GM19438 (cell line): Measurements from ENCODE around the gene KCNIP2.

Source experiments
- ATAC-seq: cut with Tn5 transposase; IDR thresholded peaks from one replicate; pipeline ENCODE4 v1.9.1; 2021; ENCODE audit warnings: low read depth; ENCODE audit not compliant: unreplicated experiment

KCNIP2 gene

DNA sequence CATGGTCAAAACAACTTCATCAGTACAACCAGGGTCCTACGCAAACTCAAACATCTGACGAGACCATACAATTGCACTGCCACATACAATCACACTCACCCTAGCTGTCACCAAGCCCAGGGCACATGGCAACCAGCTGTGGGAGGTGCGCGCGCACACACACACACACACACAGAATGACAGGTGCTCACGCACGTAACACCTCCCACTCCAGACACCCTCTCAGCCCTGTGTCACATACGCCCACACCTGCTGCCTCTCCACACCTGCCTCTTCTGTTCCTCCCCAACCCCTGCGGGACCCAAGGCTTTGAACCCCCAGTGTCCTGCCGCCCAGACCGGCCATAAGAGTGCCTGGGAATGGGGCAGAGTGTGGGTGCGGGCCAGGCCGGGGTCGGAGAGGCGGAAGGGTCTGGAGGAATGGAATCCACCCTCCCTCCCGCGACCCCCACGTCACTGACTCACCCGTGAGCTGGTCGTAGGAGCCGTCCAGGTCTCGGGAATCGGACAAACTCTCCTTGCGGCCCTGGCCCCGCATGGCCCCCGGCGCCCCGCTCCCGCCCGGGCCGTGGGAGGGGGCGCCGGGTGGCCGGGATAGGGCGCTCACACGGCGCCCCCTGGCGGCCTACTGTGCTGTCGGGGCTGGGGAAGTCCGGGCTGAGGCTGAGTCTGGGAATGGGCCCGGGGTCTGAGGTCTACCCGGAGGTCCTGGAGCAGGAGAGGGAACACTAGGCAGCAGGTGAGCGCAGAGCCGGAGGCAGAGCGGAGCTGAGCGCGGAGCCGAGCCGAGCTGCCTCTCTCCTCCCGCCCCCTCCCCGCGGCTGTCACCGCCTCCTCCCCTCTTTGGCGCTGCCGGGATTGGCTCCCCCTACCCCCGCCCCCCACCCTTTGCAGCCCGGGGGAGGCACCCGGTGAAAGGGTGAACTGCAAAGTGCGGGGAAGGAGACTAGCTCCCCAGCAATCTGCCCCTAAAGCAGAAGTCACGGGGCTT lies at the start of gene KCNIP2:
Gene KCNIP2, minus strand, starts transcription at position 769 of the 990 bp plus-strand sequence. Its CDS starts 232 bp downstream, at position 537.
- ATAC-seq: no peak

DNA sequence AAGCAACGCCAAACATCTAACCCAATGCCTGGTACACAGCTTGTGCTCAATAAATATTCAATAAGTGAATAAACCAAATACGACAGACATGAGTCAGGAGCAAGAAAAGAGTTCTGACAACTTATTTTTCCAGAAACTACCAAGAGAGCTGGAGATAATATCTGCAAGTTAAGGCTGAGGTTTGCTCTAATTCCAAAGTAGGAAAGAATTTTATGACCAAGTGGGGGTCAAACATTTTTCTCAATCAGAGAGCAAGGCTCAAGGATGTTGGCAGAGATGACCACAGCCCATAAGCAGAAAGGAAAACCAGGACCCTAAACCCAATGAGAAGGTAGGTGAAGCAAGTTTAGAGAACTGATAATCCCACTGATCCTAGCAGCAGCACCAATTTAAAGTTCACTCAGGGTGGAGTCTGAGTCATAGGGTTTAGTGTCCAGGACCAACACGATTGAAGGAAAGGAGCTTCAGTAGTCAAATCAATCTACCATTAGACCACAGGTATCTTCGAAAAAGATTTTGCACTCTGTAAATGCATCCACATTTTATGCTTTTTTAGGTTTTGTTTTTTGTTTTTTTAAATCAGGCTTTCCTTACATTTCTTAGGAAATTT lies 49.3 kb upstream of the KCNIP2 start:
- ATAC-seq: no peak

DNA sequence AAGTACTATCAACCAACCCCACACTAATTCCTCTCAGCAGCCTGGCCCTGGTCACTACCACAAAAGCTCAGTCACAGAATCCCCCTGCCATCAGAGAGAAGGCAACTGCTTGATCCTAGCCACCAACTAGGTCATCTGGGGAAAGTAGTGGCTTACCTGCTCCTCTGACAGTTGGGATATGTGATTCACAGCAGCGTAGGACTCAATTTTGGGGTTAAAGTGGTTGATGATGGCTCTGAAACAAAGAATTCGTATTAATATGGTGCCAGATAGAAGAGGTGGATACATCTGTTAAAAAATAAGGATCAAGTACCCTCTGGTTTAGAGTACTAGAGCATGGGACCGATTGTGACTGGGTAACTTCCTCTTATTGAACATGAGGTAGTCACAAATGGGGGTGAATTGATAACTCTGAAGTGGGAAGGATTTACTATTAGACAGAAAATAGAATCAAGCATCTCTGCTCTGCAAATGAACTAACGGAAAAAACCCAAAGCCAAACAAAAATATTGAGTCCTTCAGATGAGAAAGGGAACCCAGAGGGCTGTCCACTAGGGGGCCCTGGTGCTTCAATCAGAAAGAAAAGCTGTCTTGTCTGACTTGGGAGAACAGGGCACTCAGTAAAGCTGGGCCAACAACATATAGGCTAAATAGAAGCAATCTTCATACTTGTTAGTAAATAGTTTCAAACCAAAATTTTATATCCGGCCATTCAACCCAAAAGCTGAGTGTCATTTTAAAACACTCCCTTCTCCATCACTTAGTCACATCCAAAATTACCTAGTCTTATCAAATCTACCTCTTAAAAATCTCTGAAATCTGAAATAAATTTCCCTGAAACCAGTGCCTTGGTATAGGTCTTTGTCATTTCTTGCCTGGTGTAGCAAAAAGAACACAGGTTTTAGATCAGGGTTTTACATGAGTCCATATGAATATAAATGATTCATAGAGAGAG lies 45.9 kb upstream of the KCNIP2 start:
- no peak for ATAC-seq

DNA sequence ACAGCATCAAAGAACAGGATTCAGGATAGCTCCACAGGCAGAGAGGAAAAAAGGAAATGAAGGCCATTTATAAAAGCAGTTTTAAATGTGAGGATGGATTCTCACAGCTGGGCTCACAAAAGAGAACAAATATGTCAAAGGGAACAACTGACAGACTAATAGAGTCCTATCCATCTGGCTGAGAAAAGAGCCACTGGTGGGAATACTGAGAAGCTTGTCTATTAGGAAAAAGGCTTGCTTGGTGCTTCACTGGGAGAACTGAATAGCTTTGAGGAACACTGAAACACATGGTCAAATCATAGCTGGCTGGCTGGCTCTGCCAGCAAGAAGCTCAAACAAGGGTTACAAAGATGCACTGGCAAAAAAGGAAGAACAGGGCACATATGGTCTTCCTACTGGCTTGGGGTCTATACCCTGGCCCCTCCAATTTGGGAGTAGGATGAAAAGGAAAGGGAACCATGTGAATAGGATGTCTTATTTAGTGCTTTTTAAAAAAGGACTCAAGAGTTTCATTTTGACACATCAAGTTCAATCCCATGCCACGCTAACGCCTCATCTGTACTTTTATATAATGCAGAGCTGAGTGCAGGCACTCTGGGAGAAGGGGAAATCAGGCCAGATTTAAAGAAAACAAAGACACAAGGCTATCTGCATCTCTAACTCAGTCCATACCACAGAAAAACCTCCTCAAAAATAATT lies 44.8 kb upstream of the KCNIP2 start:
- no peak for ATAC-seq

DNA sequence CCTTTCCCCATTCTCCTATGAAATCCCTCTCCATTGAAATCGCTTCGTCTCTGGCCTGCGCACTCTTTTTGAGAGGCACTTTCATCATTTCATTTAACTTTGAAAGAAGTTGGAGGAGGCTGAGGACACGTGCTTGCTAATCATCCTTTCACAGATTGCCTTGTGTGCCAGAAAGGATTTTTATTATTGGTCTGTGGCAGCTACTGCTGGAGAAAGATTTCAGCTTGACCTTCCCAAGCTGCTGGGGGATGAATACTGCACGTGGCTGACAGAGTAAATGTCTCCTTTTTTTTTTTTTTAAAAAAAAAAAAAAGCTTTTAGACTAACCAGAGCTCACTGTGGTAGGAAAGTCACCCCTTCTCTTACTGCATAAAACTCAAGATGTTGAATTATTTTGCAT lies 44.2 kb upstream of the KCNIP2 start:
- ATAC-seq: no peak

DNA sequence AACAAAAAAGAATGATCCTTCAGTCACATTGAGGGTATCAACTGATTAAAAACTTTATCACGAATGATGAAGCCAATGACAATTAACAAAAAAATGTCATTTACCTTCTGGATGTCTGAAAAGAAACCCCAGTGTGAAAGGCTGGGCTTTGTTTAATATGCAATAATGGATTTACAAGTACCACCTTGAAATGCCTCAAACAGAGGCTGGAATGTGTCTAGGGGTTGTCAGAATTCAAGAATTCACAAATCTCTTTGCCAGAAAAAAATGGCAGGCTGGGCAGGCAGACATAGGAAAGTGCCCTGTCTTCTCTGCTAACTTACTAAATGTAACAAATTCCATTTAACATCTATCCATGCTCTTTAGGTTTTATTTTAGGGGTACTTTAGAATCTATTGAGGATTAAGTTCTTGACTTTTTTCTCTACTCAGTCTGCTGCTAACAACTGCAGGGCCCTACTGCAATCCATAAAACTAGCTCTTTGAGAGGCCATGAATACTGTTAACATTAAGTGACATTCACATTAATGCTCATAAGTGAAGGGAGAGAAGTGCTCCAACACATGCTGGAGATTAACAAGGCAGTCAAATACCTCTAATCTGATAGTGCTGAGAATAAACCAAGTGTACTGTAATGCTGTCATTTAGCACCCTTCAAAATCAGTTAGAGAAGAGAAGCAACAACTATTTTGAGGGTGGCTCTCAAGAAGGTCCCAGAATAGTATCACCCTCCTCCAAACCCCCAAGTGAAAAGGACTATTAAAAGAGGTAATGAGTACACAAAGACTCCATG lies 43.1 kb upstream of the KCNIP2 start:
- ATAC-seq: no peak

DNA sequence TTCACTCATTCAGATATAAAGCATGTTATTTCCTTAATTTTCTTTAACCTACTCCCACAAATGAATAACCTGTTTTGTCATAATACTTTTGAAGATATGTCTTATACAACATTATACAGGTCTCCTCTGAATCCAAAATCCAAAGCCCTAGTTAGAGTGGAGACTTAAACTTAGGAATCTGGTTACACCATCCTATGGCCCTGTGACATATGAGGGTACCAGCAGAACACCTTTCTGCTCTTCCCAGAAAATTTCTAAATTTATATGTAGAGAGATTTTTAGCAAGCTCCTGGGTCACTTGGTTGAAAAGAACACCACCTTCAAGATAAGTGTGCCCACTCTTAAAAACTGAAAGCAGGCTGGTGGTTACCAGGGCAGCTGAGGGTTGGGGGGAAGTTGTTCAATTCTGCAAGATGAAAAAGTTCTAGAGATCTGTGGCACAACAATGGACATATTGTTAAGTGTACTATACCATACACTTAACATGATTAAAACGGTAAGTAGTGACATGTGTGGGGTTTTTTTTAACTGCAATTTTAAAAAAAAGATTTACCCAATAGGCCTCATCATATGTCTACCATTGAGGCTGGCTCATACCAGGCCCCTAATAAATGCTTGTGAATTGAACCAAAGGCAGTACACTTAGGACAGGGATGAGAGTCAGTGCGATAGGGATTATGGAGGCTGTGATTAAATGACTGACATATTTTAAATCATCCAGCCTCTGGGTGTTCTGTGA lies 37.6 kb upstream of the KCNIP2 start:
- no peak for ATAC-seq

DNA sequence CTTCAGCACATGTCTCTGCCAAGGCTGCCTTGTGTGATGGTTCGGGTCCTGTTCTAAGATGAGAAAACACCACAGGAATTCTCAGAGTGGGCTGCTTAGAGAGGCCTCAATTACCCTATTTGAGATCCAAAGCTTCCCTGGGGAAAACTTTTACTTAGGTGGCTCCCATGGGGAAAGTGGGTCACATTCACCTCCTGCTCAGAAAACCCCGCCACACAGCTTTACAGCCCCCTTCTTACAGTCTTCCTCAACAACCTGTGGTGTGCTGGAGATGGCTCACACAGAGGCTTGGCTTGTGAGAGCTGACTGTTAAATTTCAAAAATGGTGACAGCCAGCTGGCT lies 36.6 kb upstream of the KCNIP2 start:
- no peak for ATAC-seq

DNA sequence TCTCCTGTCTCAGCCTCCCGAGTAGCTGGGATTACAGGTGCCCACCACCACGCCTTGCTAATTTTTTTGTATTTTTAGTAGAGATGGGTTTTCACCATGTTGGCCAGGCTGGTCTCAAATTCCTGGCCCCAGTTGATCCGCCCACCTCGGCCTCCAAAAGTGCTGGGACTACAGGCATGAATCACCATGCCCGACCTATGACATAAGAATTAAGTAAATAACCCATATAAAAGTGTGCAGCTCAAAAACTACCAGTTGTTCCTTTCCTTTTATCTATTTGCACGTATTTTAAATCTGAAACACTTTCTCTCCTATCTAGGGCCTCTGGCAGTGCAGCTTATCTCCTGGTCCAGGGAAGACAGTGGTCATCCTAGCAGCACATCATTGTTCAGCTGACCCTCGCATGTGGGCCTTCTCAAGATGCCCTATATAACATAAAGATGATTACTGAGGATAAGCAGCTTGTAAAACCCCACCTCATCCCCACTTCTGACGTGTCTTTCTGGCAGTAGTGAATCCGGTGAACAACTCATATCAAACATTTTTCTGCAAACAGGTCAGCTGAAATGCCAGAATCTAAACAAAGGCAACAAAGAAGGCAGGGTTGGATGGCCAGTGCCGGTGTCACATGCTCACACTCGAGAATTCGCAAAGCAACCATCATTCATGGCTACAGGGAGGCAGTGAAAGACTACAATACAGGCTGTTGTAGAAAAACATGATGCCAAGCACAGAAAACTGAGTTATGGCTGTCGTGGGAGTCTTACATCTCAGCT lies 36.0 kb upstream of the KCNIP2 start:
- no peak for ATAC-seq

DNA sequence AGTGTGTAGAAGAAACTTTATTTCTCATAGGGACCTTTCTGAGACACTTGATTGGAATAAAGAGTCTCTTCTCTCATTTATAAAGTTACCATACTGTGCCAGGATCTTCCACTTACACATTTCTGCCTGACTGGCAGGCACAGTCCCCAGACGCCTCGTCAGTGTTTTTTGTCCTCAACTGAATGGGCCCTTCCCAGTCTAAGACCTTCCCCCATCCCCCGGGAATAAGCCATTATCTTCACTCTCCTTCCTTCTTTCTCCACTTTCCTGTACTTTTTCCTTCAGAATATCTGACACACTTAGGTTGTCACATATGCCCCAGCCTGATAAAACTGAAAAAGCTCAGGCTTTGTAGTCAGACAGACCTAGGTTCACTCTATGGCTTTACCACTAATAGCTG lies 35.3 kb upstream of the KCNIP2 start:
- no peak for ATAC-seq

DNA sequence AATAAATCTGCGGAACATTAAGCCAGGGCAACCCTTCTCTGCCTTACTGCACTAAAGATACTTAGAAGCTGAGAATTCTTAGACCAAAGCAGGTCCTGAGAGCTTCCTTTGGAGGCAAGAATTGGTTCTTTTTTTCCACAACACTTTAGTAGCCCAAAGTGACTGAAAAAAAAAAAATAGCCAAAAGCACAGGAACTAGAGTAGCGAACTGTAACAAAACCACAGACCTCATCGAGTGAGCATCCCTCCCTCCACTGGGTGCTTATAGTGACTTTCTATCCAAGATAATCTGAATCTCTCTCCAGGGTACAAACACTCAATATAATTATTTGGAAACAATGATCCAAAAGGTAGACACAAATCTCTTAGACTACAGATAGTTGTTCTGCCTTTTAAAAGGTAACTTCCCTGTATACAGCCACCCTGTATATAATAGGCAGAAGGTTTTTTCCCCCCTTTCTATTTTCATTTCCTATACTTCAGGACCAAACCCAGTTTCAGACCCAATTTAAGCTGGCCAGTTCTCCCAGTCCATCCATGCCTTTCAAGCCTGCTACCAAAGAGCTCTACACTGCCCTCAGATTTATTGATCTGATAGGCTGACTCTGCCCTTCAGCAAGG lies 31.6 kb upstream of the KCNIP2 start:
- no peak for ATAC-seq

DNA sequence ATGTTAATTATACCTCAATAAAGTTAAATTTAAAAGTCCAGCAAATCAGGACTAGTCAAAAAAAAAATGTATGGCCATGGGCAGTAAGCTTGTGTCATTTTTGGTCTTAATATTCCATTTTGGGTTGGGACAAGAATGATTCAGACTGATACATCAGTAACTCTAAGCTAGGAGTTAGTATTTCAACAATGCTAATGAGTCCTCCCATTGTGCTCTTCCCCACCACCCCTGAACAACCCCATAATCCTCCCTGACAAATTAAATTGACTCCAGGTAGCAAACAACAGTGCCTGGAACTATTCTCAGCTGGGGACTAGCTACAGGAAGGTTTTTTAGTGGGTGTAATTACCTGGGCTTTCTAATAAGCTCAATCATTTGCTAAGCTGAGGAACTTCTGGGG lies 30.7 kb upstream of the KCNIP2 start:
- no peak for ATAC-seq

DNA sequence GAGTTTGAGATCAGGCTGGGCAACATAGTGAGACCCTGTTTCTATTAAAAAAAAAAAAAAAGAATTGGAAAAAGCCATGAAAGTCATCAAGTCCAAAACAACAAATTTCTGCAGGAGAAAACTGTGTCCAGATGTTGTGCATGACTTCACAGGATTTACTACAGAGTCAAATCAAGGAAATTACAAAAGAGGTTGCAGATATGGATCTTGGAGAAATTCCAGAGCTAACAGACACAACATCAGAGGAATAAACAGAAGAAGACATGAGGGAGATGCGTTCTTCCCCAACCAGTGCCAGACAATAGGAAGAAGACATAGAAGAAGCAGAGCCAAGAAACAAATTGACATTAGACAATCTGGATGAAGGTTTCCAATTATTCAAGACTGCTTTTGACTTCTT lies 24.3 kb upstream of the KCNIP2 start:
- no peak for ATAC-seq

DNA sequence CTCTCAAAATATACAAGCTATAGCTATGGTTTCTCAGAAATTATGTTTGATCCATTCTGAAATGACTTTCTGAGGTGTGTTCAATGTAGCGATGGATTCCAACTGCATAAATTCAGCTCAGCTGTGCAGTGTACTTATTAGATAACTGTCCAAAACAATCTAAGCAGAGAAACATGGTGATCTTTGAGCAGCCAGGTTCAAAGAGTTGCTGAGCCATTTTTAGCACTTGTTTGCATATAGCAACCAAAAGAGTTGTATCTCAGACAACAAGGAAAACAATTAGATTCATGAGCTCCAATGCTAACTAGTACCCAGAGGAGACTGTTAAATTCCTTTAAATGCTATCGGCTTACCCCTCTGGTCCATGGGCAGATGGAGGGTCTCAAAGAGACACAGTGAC lies 15.9 kb upstream of the KCNIP2 start:
- no peak for ATAC-seq

DNA sequence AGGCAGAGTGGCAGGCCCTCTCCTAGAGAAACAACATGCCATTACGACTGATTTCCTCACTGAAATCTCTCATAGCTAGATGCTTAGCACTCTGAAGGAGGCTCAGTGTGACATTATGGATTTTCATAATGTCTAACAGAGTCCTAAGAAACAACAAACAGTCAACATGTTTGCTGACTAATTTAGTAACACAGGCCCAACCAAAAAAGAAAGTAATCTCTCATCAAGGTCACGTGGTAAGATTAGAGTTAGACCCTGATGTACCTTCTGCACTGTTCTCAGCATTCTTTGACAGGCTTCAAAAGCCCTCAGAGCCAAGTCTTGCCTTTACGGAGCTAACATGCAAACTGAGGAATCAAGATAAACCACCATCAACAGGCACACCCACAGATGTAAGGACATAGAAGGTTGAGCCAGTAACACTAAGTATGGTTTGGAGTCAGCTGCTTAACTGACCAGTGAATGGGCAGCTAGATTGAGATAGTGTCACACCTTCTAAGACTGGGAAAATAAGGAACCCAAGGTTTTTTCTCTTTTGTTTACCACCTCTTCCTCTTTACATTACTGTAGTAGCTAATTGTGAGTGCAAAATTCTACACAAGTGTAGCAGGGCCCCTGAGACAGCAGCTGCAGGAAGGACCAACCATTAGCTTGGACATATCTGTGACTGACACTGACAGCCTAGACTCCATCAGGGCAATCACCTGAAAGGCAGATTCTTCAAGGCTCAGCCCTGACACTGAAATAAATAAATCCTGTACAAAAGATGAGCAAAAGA lies 15.3 kb upstream of the KCNIP2 start:
- ATAC-seq: peak; percentile 69

DNA sequence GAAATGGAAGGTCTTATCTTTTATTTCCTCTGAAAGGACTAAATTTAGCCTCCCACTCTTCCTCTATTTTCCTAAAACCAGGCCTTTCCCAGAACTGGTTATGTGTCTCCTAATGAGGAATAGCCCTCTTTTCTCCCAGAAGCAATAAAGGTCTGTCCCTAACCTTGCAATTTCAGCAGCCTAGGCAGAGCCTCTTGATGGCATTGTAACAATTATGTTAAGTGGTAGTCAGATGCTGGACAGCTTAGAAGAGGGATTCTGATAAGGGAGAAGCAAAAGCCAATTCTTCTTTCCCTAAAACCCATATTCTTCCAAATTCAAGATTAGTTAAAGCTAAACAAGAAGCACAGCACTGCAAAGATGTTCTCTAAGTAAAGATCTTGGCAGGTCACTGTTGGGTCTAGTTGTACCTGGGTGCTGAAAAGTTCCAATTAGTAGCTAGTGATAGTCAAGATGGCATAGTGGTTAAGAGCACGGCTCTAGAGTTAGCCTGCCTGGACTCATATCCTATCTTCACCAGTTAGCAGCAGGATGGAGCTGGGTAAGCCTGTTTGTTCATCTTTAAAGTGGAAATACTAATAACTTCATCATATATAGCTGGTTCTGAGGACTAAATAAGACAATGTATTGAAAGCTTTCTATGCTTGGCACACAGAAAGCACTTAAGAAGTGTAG lies 14.3 kb upstream of the KCNIP2 start:
- ATAC-seq: no peak
